Measurements from ENCODE around the gene DCXR. TPM values are rescaled to one million over a fixed set of nuclear protein-coding genes. Genes with fewer than 3 reads are reported as not detected.

Gene DCXR
- total and polyA plus RNA-seq, 2 of the 13 experiments (the other 11 are each of a cell fraction or from before 2014, with no cell fraction given): 287 to 311 TPM

DNA sequence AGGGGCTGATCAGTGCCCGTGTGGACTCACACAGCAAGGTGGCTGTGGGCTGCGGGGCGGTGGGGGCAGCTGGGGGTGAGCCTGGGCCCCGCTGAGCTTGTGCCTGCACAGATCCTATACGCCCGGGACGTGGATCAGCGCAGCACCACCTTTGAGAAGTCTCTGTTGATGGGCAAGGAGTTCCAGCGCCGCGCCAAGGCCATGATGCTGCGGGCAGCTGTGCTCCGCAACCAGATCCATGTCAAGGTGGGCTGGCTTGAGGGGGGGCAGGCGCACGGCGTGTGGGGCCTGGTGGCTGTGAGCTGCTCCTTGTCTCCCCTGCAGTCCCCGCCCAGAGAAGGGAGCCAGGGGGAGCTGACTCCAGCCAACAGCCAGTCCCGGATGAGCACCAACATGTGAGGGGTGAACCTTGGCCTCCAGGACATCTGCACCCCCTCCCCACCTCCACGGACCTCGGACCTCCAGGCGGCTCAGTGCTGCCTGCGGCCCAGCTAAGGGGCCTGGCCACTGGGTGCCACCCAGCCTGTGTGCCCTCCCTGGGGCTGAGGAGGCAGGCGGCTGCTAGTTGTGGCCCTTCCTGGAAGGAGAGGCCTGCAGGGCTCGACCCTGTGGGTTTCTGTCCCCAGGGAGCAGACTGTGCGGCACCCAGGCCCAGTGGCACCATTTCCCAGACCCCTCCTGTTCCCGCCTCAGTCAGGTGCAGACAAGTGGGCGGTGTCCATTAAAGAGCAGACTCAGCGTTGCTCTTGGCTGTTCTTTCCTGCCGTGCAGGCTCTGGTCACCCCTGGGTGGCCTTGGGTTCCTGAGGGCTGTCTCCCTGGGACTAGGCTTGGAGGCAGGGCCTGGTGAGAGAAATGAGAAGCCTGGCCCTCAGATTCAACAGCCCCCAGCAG lies 19.5 kb upstream of the DCXR start (continued):
- TF ChIP-seq IRX3 (CRISPR knock-in tag; IDR thresholded peaks at IDR 0.05; ENCODE audit: borderline replicate concordance, low read depth) (0 out of 2 replicates have a peak, but pooled peaks have one; percentile 47), ZNF572 (CRISPR knock-in tag; IDR thresholded peaks at IDR 0.05) (peak; percentile 95; the same call in 1 of the 2 replicates), ZNF747 (CRISPR knock-in tag; IDR thresholded peaks at IDR 0.05; ENCODE audit: borderline replicate concordance) (peak; percentile 79), ZNF703 (CRISPR knock-in tag; IDR thresholded peaks at IDR 0.05; ENCODE audit: borderline replicate concordance) (no peak; the same call in 1 of the 2 replicates), ZBTB20 (CRISPR knock-in tag; IDR thresholded peaks at IDR 0.05; ENCODE audit: borderline replicate concordance, low read depth) (no peak; the same call in 1 of the 2 replicates), ZNF83 (CRISPR knock-in tag; IDR thresholded peaks at IDR 0.05; ENCODE audit: borderline replicate concordance) (peak; percentile 63; the same call in 1 of the 2 replicates), HDAC1 (CRISPR knock-in tag; IDR thresholded peaks at IDR 0.05) (peak; percentile 92), HOXD1 (CRISPR knock-in tag; IDR thresholded peaks at IDR 0.05) (no peak), ZBTB7A (CRISPR knock-in tag; IDR thresholded peaks at IDR 0.05) (peak; percentile 86; the same call in 1 of the 2 replicates), DPF2 (CRISPR knock-in tag; IDR thresholded peaks at IDR 0.05; ENCODE audit: borderline replicate concordance, low read depth) (0 out of 2 replicates have a peak, but pooled peaks have one; percentile 40), U2AF2 (IDR thresholded peaks at IDR 0.05; ENCODE audit: low read depth, low read length) (no peak), SP4 (CRISPR knock-in tag; IDR thresholded peaks at IDR 0.05) (peak; percentile 68), ZNF660 (CRISPR knock-in tag; IDR thresholded peaks at IDR 0.05; ENCODE audit: borderline replicate concordance, low read depth) (no peak), DNMT1 (CRISPR knock-in tag; IDR thresholded peaks at IDR 0.05) (no peak), TMF1 (CRISPR knock-in tag; IDR thresholded peaks at IDR 0.05; ENCODE audit: low read depth) (no peak), CREM (IDR thresholded peaks at IDR 0.05) (peak; percentile 42; the same call in 1 of the 2 replicates), CREM (CRISPR knock-in tag; IDR thresholded peaks at IDR 0.05) (no peak), ZNF772 (CRISPR knock-in tag; IDR thresholded peaks at IDR 0.05) (peak; percentile 92), ZNF777 (CRISPR knock-in tag; IDR thresholded peaks at IDR 0.05) (peak; percentile 33; the same call in 1 of the 2 replicates)
- TF ChIP-seq, protein P1, sequence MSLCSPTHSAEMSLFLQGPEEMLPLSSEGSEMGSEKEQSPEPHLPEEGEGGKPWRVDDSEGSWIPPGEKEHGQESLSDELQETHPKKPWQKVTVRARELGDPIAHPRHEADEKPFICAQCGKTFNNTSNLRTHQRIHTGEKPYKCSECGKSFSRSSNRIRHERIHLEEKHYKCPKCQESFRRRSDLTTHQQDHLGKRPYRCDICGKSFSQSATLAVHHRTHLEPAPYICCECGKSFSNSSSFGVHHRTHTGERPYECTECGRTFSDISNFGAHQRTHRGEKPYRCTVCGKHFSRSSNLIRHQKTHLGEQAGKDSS (CRISPR knock-in tag; IDR thresholded peaks at IDR 0.05; ENCODE audit: borderline replicate concordance, low read depth): peak; percentile 85; the same call in 1 of the 2 replicates
- TF ChIP-seq, protein P2, sequence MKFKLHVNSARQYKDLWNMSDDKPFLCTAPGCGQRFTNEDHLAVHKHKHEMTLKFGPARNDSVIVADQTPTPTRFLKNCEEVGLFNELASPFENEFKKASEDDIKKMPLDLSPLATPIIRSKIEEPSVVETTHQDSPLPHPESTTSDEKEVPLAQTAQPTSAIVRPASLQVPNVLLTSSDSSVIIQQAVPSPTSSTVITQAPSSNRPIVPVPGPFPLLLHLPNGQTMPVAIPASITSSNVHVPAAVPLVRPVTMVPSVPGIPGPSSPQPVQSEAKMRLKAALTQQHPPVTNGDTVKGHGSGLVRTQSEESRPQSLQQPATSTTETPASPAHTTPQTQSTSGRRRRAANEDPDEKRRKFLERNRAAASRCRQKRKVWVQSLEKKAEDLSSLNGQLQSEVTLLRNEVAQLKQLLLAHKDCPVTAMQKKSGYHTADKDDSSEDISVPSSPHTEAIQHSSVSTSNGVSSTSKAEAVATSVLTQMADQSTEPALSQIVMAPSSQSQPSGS (CRISPR knock-in tag; IDR thresholded peaks at IDR 0.05): peak; percentile 68
- TF ChIP-seq, protein P3, sequence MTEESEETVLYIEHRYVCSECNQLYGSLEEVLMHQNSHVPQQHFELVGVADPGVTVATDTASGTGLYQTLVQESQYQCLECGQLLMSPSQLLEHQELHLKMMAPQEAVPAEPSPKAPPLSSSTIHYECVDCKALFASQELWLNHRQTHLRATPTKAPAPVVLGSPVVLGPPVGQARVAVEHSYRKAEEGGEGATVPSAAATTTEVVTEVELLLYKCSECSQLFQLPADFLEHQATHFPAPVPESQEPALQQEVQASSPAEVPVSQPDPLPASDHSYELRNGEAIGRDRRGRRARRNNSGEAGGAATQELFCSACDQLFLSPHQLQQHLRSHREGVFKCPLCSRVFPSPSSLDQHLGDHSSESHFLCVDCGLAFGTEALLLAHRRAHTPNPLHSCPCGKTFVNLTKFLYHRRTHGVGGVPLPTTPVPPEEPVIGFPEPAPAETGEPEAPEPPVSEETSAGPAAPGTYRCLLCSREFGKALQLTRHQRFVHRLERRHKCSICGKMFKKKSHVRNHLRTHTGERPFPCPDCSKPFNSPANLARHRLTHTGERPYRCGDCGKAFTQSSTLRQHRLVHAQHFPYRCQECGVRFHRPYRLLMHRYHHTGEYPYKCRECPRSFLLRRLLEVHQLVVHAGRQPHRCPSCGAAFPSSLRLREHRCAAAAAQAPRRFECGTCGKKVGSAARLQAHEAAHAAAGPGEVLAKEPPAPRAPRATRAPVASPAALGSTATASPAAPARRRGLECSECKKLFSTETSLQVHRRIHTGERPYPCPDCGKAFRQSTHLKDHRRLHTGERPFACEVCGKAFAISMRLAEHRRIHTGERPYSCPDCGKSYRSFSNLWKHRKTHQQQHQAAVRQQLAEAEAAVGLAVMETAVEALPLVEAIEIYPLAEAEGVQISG (CRISPR knock-in tag; IDR thresholded peaks at IDR 0.05): peak; percentile 61; the same call in 1 of the 2 replicates
- TF ChIP-seq, protein P4, sequence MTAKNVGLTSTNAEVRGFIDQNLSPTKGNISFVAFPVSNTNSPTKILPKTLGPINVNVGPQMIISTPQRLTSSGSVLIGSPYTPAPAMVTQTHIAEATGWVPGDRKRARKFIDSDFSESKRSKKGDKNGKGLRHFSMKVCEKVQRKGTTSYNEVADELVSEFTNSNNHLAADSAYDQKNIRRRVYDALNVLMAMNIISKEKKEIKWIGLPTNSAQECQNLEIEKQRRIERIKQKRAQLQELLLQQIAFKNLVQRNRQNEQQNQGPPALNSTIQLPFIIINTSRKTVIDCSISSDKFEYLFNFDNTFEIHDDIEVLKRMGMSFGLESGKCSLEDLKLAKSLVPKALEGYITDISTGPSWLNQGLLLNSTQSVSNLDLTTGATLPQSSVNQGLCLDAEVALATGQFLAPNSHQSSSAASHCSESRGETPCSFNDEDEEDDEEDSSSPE (CRISPR knock-in tag; IDR thresholded peaks at IDR 0.05): peak; percentile 65
